Measurements from ENCODE around the gene PSMG4. TPM values are rescaled to one million over a fixed set of nuclear protein-coding genes. Genes with fewer than 3 reads are reported as not detected.

The PSMG4 gene
- total and polyA plus RNA-seq, 2 donors (not counting 3 experiments of a cell fraction or from before 2014, with no cell fraction given): 31.4 to 46.0 TPM

GRCh38 chr6:3272911-3273547 lies 14.3 kb downstream of the PSMG4 start:
- Histone ChIP-seq H3K9me1 (replicated peaks; ENCODE audit: control insufficient read depth, extremely low read depth, insufficient read depth, low read length) (no peaks in the 10 kb centered on the region), H3K4me2 (ENCODE audit: insufficient read depth, low read length) (no peak overlapping the region), H3K79me2 (ENCODE audit: control insufficient read depth, insufficient read depth, low read length) (peaks cover 5% of the 10 kb centered on the region), H3K9ac (replicated peaks; ENCODE audit: extremely low read depth, insufficient read depth, low read length) (no peak overlapping the region), H3K4me3 (replicated peaks in 1 of 3; ENCODE audit: insufficient read depth in 1 of 3, low read depth in 1 of 3, low read length in 3 of 3) (no peak overlapping the region), H3K27me3 (ENCODE audit: control insufficient read depth in 2 of 2, insufficient read depth in 2 of 2, low read length in 2 of 2) (no peaks in the 10 kb centered on the region), H4K20me1 (replicated peaks; ENCODE audit: control insufficient read depth, extremely low read depth, insufficient read depth, low read length) (no peaks in the 10 kb centered on the region), H3K4me1 (ENCODE audit: control insufficient read depth, extremely low read depth, insufficient read depth, low read length) (no peaks in the 10 kb centered on the region), H3K27ac (ENCODE audit: insufficient read depth, low read depth, low read length) (no peak overlapping the region), H3K9me3 (replicated peaks; ENCODE audit: control insufficient read depth, insufficient read depth, low read length) (no peaks in the 10 kb centered on the region), H3K36me3 (ENCODE audit: control insufficient read depth in 2 of 2, extremely low read depth in 1 of 2, insufficient read depth in 2 of 2, low read length in 2 of 2) (peaks cover 3 to 25% of the 10 kb centered on the region in 2 experiments), H2AFZ (ENCODE audit: low read depth, low read length) (no peak overlapping the region)
- no peak for DNase-seq (ENCODE audit: low read depth, low spot score)
- dilution Hi-C loops (cut with MboI; ENCODE audit: extremely low pct_ligation_motif_present, low sequenced_read_pairs) (no loop called here), intact Hi-C loops (cut with micrococcal nuclease) (no loop called here)
- no TSS peak for BruUV-seq (replicated peaks)
- ChIA-PET POLR2A (no interaction called here), CTCF (interaction anchor here (0.7 to 2.0 kb wide), 5 partner anchors 9 to 705 kb away, joined by 3 to 5 read pairs (median 4); no protein-coding TSS in a partner anchor)
- no peak for FAIRE-seq
- TF ChIP-seq, protein P1, sequence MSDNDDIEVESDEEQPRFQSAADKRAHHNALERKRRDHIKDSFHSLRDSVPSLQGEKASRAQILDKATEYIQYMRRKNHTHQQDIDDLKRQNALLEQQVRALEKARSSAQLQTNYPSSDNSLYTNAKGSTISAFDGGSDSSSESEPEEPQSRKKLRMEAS (IDR thresholded peaks at IDR 0.05; ENCODE audit: insufficient read depth, insufficient read length): no peak
- TF ChIP-seq MYC (IDR thresholded peaks at IDR 0.05; ENCODE audit: low read depth, low read length): no peak
- no peak for TF ChIP-seq POLR2A (IDR thresholded peaks at IDR 0.05; ENCODE audit: low read depth, low read length)
- no peak for TF ChIP-seq POLR2AphosphoS5 (IDR thresholded peaks at IDR 0.05; ENCODE audit: insufficient read depth, low read depth, low read length)
- no peak for TF ChIP-seq CTCF (IDR thresholded peaks at IDR 0.05; ENCODE audit: extremely low read depth in 1 of 2, insufficient read depth in 1 of 2, low read depth in 1 of 2, low read length in 2 of 2)
- no peak for TF ChIP-seq JUN (IDR thresholded peaks at IDR 0.05; ENCODE audit: borderline replicate concordance, insufficient read depth, insufficient read length, low read depth)
- no peak for TF ChIP-seq GATA2 (IDR thresholded peaks at IDR 0.05; ENCODE audit: insufficient read depth, insufficient read length, low read depth, low read length)
- TF ChIP-seq EZH2 (IDR thresholded peaks at IDR 0.05; ENCODE audit: borderline replicate concordance, low read depth, low read length, severe bottlenecking): no peak
- TF ChIP-seq FOS (IDR thresholded peaks at IDR 0.05; ENCODE audit: borderline replicate concordance, insufficient read depth, low read length): no peak
